ENCODE data around the gene ALPG. TPM values are rescaled to one million over a fixed set of nuclear protein-coding genes. Genes with fewer than 3 reads are reported as not detected.
"Not testable (repeated sequence)": the region's sequence is repeated elsewhere in the genome, so short reads cannot be mapped to it uniquely, and the experiment has no call there.

Gene ALPG
- total RNA-seq, 4 donors from 2014 or later = not detected

DNA sequence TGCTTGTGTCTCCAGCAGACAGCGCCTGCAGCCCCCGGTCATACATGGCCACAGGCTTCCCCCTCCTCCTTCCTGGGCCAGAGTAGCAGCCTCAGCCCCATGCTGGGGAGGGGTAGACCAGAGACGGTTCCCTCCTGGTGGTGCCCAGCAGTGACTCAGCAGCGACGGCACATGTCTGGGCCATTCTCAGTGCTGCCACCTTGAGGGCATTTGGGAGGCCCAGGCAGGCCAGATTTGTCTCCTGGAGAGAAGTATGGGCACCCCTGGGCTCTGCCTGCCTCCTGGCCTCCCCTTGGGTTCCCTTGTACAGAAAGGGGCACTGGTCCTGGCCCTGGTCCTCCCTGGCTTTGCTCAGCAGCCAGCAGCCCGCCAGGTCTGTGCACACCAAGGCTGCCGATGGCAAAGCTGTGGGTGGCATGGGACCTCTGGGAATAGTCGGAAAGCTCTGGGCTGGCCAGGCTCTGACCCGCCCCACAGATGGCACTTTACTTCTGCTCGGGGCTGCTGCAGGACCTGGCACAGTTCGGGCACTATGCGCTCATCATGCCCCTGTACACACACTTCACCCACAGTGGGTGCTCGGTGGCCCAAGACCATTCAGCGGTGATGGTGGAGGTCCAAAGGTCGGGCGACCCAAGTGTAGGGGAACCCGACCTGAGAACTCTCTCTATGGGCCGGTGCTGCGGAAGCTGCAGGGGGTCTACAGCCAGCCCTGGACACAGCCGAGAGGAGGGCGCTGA, 37.9 kb downstream of the ALPG start:
- ATAC-seq (ENCODE audit: low FRiP score) = no peak
- no peak for TF ChIP-seq CTCF (IDR thresholded peaks at IDR 0.05)
- no peak for DNase-seq (ENCODE audit: low spot score)

DNA sequence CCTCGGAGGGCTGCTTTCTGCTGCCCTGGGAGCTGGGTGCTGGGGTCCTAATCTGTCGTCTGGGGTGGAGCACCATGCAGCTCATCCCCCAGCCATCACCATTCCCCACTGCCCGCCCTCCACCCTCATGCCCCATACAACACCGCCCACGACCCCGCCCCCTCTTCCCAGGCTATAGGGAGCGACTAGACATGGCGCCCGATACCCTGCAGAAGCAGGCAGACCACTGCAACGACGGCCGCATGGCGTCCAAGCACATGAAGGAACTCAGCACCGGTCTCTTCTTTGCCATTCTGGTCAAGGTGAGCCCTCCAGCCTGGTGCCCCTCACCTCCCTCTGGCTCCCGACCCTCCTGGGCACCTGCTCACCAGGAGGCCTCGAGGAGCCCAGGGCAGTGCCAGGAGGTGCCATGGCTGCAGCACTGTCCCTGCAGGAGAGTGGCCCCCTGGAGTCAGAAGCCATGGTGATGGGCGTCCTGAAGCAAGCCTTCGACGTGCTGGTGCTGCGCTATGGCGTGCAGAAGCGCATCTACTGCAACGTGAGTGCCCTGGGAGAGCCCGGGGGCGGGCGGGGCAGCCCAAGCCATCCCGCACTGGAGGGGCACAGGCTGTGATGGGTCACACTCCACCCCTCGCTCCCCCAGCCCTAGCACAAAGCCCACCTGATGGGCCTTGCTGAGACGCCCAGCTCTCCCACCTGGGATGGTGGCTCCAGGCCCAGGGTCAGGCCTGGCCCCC, 38.7 kb downstream of the ALPG start:
- not testable (repeated sequence) for DNase-seq (ENCODE audit: low spot score); ATAC-seq (ENCODE audit: low FRiP score)

DNA sequence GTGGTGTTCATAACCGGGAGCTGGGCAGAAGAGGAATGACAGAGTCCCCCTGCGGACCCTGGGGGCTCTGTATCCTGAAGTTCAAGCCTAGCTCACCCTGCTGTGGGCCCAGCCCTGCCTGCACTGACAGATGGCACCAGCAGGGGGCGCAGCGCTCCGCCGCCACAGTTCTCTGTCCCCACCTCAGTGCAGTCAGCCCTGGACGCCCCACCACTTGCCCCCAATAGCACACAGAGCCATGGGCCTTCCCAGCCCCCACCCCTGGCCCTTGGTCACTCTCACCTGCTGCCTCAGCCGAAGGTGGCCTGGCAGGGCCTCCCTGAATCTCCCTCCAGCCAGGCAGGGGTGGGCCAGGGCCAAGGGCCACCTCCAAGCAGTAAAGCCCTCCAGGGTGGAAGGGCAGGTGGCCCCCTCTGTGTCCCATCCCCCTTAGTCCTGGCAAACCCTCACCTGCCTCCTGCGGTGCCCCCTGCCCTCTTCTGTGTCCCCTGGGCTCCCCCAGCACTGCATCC, 39.7 kb downstream of the ALPG start:
- not testable (repeated sequence) for DNase-seq (ENCODE audit: low spot score); ATAC-seq (ENCODE audit: low FRiP score)

DNA sequence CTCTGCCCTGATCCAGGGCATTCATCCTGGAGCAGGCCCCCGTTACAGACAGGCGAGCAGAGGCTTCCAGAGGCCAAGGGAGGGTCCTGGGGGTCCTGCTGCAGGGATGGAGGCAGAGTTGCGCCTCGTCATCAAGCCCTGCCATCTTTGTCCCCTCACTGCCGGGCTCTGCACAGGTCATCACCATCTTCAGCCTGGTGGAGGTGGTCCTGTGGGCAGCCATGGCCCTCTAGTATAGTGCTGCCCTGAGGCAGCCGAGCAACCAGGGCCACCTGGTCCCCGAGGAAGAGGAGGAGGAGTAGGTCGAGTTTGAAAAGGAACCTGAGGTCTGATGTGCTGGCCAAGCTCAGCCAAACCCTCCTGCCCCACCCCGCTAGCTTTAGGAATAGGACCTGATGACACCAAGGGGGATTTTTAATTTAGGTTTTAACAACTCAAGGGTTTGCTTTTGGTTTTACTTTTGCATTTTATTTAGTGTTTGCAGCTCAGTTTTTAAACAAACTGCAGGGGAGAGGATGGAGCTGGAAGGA, 40.5 kb downstream of the ALPG start:
- no peak for TF ChIP-seq CTCF (IDR thresholded peaks at IDR 0.05)
- DNase-seq (ENCODE audit: low spot score) (no peak), ATAC-seq (ENCODE audit: low FRiP score) (no peak)

DNA sequence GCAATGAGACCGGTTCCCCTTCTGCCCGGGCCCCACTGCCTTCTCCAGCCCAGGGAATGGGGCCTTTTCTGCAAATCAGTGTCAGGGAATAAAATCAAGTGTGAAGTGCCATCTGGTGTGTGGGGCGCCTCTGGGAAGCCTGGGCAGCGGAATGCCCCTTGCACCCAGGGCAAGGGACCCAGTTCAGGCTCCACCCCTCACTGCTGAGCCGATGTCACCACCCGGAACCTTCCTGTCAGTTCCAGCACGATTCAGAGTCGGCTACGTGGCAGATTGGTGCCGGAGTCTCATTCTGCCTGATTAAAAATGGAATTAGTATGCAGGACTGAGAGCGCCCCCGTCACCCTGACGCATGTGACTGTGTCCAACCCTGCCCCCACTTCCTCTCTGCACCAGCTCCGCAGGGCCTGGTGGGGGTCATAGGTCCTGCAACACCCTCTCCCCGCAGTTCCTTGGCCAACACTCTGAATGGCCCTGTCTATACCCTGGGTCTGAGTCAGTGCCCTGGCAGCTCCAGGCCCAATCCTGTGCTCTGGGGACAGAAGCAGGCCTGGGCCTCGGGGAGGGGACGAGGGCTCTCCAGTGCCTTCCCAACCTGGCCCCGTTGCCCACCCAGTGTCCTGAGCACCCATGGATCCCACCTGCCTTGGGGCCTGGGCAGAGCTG, 41.1 kb downstream of the ALPG start:
- no peak for TF ChIP-seq CTCF (IDR thresholded peaks at IDR 0.05)
- DNase-seq (ENCODE audit: low spot score) (no peak), ATAC-seq (ENCODE audit: low FRiP score) (no peak)

GRCh38 chr2:232448304-232448690, 41.7 kb downstream of the ALPG start:
- TF ChIP-seq CTCF (IDR thresholded peaks at IDR 0.05) = no peak
- DNase-seq (ENCODE audit: low spot score) = no peak

GRCh38 chr2:232449964-232450363, 43.3 kb downstream of the ALPG start:
- ATAC-seq (ENCODE audit: low FRiP score) (no peak), DNase-seq (ENCODE audit: low spot score) (no peak)

More at GRCh38 chr2:232448304-232448690, 41.7 kb downstream of the ALPG start:
- no peak for ATAC-seq (ENCODE audit: low FRiP score)

DNA sequence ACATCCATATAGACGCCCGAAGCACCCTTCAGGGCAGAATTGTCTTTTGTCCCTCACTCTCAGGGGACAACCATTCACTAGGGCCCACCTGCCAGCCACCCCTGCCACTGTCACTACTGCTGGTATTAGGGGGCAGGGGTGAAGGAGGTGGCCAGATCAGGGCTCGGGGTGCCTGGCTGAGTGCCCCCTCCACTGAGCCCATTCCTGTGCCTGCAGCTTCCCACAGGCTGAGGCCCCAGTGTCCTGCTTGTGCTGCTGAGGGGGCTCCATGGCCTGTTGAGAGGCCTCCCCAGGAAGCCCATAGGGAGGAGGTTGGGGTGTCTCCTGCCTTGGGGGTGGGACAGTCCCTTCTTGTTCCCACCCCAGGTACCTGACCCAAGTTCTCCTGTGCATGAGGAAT, 45.0 kb downstream of the ALPG start:
- ATAC-seq (ENCODE audit: low FRiP score); DNase-seq (ENCODE audit: low spot score): not testable (repeated sequence)

More at GRCh38 chr2:232449964-232450363, 43.3 kb downstream of the ALPG start:
- no peak for TF ChIP-seq CTCF (IDR thresholded peaks at IDR 0.05)

Measured in omental fat pad (tissue), 4 donors.